Spleen (tissue), 7 donors: Measurements from ENCODE around the gene SIMC1.
"Not testable (repeated sequence)": the region's sequence is repeated elsewhere in the genome, so short reads cannot be mapped to it uniquely, and the experiment has no call there.

ENCODE experiments used
- CTCF ChIP-seq, 11 experiments: fragments of 200-600 bp in 7 of 11; fragments of 450-650 bp in 4 of 11; sonication (generic) in 4 of 11; IDR thresholded peaks in 8 of 11; conservative IDR thresholded peaks in 3 of 11; 1 replicate in 7 of 11; 2 replicates in 4 of 11; pipeline versions ENCODE4 v1.4.0 to v1.8.0; 2016 to 2021; ENCODE audit warnings: antibody characterized with exemption in 11 of 11, inconsistent platforms in 4 of 11, mild to moderate bottlenecking in 1 of 11
- POLR2A ChIP-seq, 3 donors: fragments of 450-650 bp; IDR thresholded peaks; one replicate each; pipeline ENCODE4 v1.5.1; 2017; ENCODE audit warnings: antibody characterized with exemption in 3 of 3, mild to moderate bottlenecking in 1 of 3
- POLR2AphosphoS5 ChIP-seq, 3 donors: sonication (generic); formaldehyde crosslinking; IDR thresholded peaks; one replicate each; pipeline ENCODE4 v1.5.1; 2017; ENCODE audit warnings: antibody characterized with exemption in 3 of 3
- donor health status: DM: no; HTN: no; CAD: no; lungs with moderate emphysema.
- donor health status: DM: no; HTN: no; CAD: no.
- donor health status: DM: no; HTN: no; CAD: no.

GRCh38 chr5:176217188-176217729 lies 21.0 kb upstream of the SIMC1 start:
- TF ChIP-seq CTCF (IDR thresholded peaks at IDR 0.05 in 8 of 11, conservative IDR thresholded peaks at IDR 0.05 in 3 of 11); POLR2A (IDR thresholded peaks at IDR 0.05); POLR2AphosphoS5 (IDR thresholded peaks at IDR 0.05): not testable (repeated sequence)
